ENCODE results near the gene CELF5. TPM values are rescaled to one million over a fixed set of nuclear protein-coding genes. Genes with fewer than 3 reads are reported as not detected.

CELF5 gene
- total RNA-seq, 2 donors from 2014 or later: 2.6 to 3.5 TPM

- Mint-ChIP-seq H3K27ac (no peak overlapping the region), H3K36me3 (ENCODE audit: low read depth) (peaks cover 33% of the 10 kb centered on the region), H3K4me1 (no peaks in the 10 kb centered on the region), H3K9me3 (no peaks in the 10 kb centered on the region), H3K4me3 (no peak overlapping the region), H3K27me3 (ENCODE audit: insufficient read depth) (no peaks in the 10 kb centered on the region)
- no peak overlapping the region for H3K4me3 ChIP-seq (ENCODE audit: low read length)
- H3K9me3 ChIP-seq (ENCODE audit: control insufficient read depth, low read length): no peaks in the 10 kb centered on the region
- no peak for DNase-seq
- peaks cover 13% of the 10 kb centered on the region for H3K36me3 ChIP-seq (ENCODE audit: control insufficient read depth, insufficient read depth, low read length)
- H3K4me1 ChIP-seq (ENCODE audit: control insufficient read depth, insufficient read depth, low read length): no peaks in the 10 kb centered on the region
- 93 to 94% methylated on average over 22 to 43 of the region's 43 CpGs for WGBS, 2 experiments (ENCODE audit: insufficient coverage in 1 of 2, insufficient read length in 1 of 2)
- no peak overlapping the region for H3K9ac ChIP-seq (ENCODE audit: extremely low read depth, low read length, poor library complexity, severe bottlenecking)
- no peak for TF ChIP-seq CTCF (conservative IDR thresholded peaks at IDR 0.05)
- no peak overlapping the region for H3K27ac ChIP-seq (ENCODE audit: low read depth, low read length)
- no peaks in the 10 kb centered on the region for H3K27me3 ChIP-seq (ENCODE audit: control insufficient read depth, insufficient read depth, low read length, poor library complexity, severe bottlenecking)
These were observed 20.4 kb upstream of the CELF5 start for GRCh38 chr19:3203805-3204645.

- H3K9me3 Mint-ChIP-seq: no peaks in the 10 kb centered on the region
- H3K27ac ChIP-seq (ENCODE audit: low read depth, low read length): no peak overlapping the region
- DNase-seq: no peak
- H3K4me1 ChIP-seq (ENCODE audit: control insufficient read depth, insufficient read depth, low read length): no peaks in the 10 kb centered on the region
- H3K36me3 Mint-ChIP-seq (ENCODE audit: low read depth): peaks cover 38% of the 10 kb centered on the region
- no peak overlapping the region for H3K9ac ChIP-seq (ENCODE audit: extremely low read depth, low read length, poor library complexity, severe bottlenecking)
- H3K27me3 ChIP-seq (ENCODE audit: control insufficient read depth, insufficient read depth, low read length, poor library complexity, severe bottlenecking): no peaks in the 10 kb centered on the region
- no peak for TF ChIP-seq CTCF (conservative IDR thresholded peaks at IDR 0.05)
- H3K4me3 Mint-ChIP-seq: no peak overlapping the region
- no peak overlapping the region for H3K4me3 ChIP-seq (ENCODE audit: low read length)
- H3K36me3 ChIP-seq (ENCODE audit: control insufficient read depth, insufficient read depth, low read length): peaks cover 13% of the 10 kb centered on the region
- 96% methylated on average over 26 to 35 of the region's 35 CpGs for WGBS, 2 experiments (ENCODE audit: insufficient coverage in 1 of 2, insufficient read length in 1 of 2)
- H3K27me3 Mint-ChIP-seq (ENCODE audit: insufficient read depth): no peaks in the 10 kb centered on the region
- H3K27ac Mint-ChIP-seq: no peak overlapping the region
- H3K4me1 Mint-ChIP-seq: no peaks in the 10 kb centered on the region
- H3K9me3 ChIP-seq (ENCODE audit: control insufficient read depth, low read length): no peaks in the 10 kb centered on the region
These were observed 19.7 kb upstream of the CELF5 start for GRCh38 chr19:3204646-3205275.

GRCh38 chr19:3206216-3206953, 18.1 kb upstream of the CELF5 start:
- no peak overlapping the region for H3K9ac ChIP-seq (ENCODE audit: extremely low read depth, low read length, poor library complexity, severe bottlenecking)
- Mint-ChIP-seq H3K27me3 (ENCODE audit: insufficient read depth) (peaks cover 1% of the 10 kb centered on the region), H3K36me3 (ENCODE audit: low read depth) (peaks cover 35% of the 10 kb centered on the region), H3K4me1 (no peaks in the 10 kb centered on the region), H3K4me3 (no peak overlapping the region), H3K9me3 (no peaks in the 10 kb centered on the region), H3K27ac (no peak overlapping the region)
- H3K4me3 ChIP-seq (ENCODE audit: low read length): no peak overlapping the region
- no peaks in the 10 kb centered on the region for H3K9me3 ChIP-seq (ENCODE audit: control insufficient read depth, low read length)
- no peak for DNase-seq
- no peak overlapping the region for H3K27ac ChIP-seq (ENCODE audit: low read depth, low read length)
- no peak for TF ChIP-seq CTCF (conservative IDR thresholded peaks at IDR 0.05)
- H3K36me3 ChIP-seq (ENCODE audit: control insufficient read depth, insufficient read depth, low read length): peaks cover 13% of the 10 kb centered on the region
- H3K27me3 ChIP-seq (ENCODE audit: control insufficient read depth, insufficient read depth, low read length, poor library complexity, severe bottlenecking): no peaks in the 10 kb centered on the region
- no peaks in the 10 kb centered on the region for H3K4me1 ChIP-seq (ENCODE audit: control insufficient read depth, insufficient read depth, low read length)
- 94 to 96% methylated on average over 20 to 28 of the region's 28 CpGs for WGBS, 2 experiments (ENCODE audit: insufficient coverage in 1 of 2, insufficient read length in 1 of 2)

Measured in endodermal cell (in vitro differentiated cells).